Caco-2 (cell line): ENCODE results near the gene DNAJB2. TPM values are rescaled to one million over a fixed set of nuclear protein-coding genes. Genes with fewer than 3 reads are reported as not detected.

ENCODE experiments used
- BruUV-seq: library from RNA; stranded (reverse); fragments of 400-500 nt; replicated peaks from 2 replicates; lab custom pipeline; 2021; lab: Mats Ljungman, UMichigan
- CTCF ChIA-PET: fragments of 300-600 bp; sonication (Branson Sonifier 250); formaldehyde crosslinking; loops from one replicate; lab custom pipeline; 2022; ENCODE audit warnings: antibody characterized with exemption; lab: Charles Lee
- POLR2A ChIA-PET: fragments of 300-600 bp; sonication (Branson Sonifier 250); formaldehyde crosslinking; loops from one replicate; lab custom pipeline; 2022; ENCODE audit warnings: antibody characterized with exemption; lab: Charles Lee
- DNase-seq, 2 experiments: peaks; one replicate each; pipeline versions ENCODE4 v3.0.0 to v3.0.0-alpha.2; 2020 to 2022
- H3K27me3 ChIP-seq: replicated peaks from 2 replicates; pipeline ENCODE4 v1.6.0; 2011; ENCODE audit warnings: low read length; ENCODE audit not compliant: control insufficient read depth, insufficient read depth
- H3K36me3 ChIP-seq: 2 replicates; pipeline ENCODE4 v1.5.1; 2011; ENCODE audit warnings: low read length; ENCODE audit not compliant: control insufficient read depth, insufficient read depth
- H3K4me1 ChIP-seq: fragments of 250-450 bp; sonication (Bioruptor Pico); 2 replicates; pipeline ENCODE4 v1.5.1; 2020; ENCODE audit warnings: mild to moderate bottlenecking
- H3K4me3 ChIP-seq: 2 replicates; pipeline ENCODE4 v1.5.1; 2011; ENCODE audit warnings: low read depth, mild to moderate bottlenecking, control low read depth, low read length
- H3K9me3 ChIP-seq: fragments of 250-450 bp; sonication (Bioruptor Pico); 2 replicates; pipeline ENCODE4 v1.5.1; 2020; ENCODE audit warnings: mild to moderate bottlenecking, moderate library complexity
- H3K27ac Mint-ChIP-seq: one replicate; pipeline ENCODE4 v1.8.0; 2022; ENCODE audit warnings: mixed read lengths; ENCODE audit not compliant: unreplicated experiment
- H3K27me3 Mint-ChIP-seq: one replicate; pipeline ENCODE4 v1.8.0; 2022; ENCODE audit warnings: mixed read lengths; ENCODE audit not compliant: insufficient read depth, unreplicated experiment
- H3K36me3 Mint-ChIP-seq: one replicate; pipeline ENCODE4 v1.8.0; 2022; ENCODE audit warnings: mild to moderate bottlenecking, mixed read lengths; ENCODE audit not compliant: insufficient read depth, unreplicated experiment
- H3K4me1 Mint-ChIP-seq: one replicate; pipeline ENCODE4 v1.8.0; 2022; ENCODE audit warnings: low read depth, mixed read lengths; ENCODE audit not compliant: unreplicated experiment
- H3K4me3 Mint-ChIP-seq: one replicate; pipeline ENCODE4 v1.8.0; 2022; ENCODE audit warnings: mild to moderate bottlenecking, moderate library complexity, mixed read lengths; ENCODE audit not compliant: unreplicated experiment
- H3K9me3 Mint-ChIP-seq: one replicate; pipeline ENCODE4 v1.8.0; 2022; ENCODE audit warnings: mixed read lengths; ENCODE audit not compliant: unreplicated experiment
- CTCF ChIP-seq, 2 experiments: fragments of 200-600 bp in 1 of 2; IDR thresholded peaks; 1 replicate in 1 of 2; 2 replicates in 1 of 2; pipeline versions ENCODE4 v1.5.1 to v1.8.0; 2011 to 2022; ENCODE audit warnings: antibody characterized with exemption in 1 of 2, control low read depth in 1 of 2, inconsistent platforms in 1 of 2, low read depth in 1 of 2, low read length in 1 of 2, mild to moderate bottlenecking in 1 of 2, moderate library complexity in 1 of 2; ENCODE audit not compliant: insufficient read depth in 1 of 2, severe bottlenecking in 1 of 2, unreplicated experiment in 1 of 2
- intact Hi-C: fragments of 100-400 bp; cut with micrococcal nuclease; formaldehyde crosslinking; loops from one replicate; pipeline ENCODE4 v1.10.0; 2022; ENCODE audit not compliant: unreplicated experiment
- total RNA-seq: library from RNA; stranded (reverse); gene quantifications from 2 replicates; pipeline ENCODE4 v1.2.3, GENCODE V29; 2022

Gene DNAJB2
- total RNA-seq, 1 experiment from 2014 or later: 61.2 TPM

- POLR2A ChIA-PET: interaction anchor here (0.7 kb wide), 1 partner anchor 314 kb away, joined by 12 read pairs; no protein-coding TSS in a partner anchor
- Histone ChIP-seq H3K4me3 (no peak overlapping the region), H3K27me3 (no peaks in the 10 kb centered on the region), H3K9me3 (no peaks in the 10 kb centered on the region), H3K36me3 (no peaks in the 10 kb centered on the region; the same call in 1 of the 2 replicates), H3K4me1 (no peaks in the 10 kb centered on the region)
- TF ChIP-seq CTCF (IDR thresholded peaks at IDR 0.05; ENCODE audit: insufficient read depth in 1 of 2, low read depth in 1 of 2, low read length in 1 of 2, severe bottlenecking in 1 of 2, unreplicated experiment in 1 of 2): no peak
- CTCF ChIA-PET: no interaction called here
- Mint-ChIP-seq H3K9me3 (no peaks in the 10 kb centered on the region), H3K4me3 (no peak overlapping the region), H3K27ac (no peak overlapping the region), H3K36me3 (peaks cover 12% of the 10 kb centered on the region), H3K4me1 (no peaks in the 10 kb centered on the region), H3K27me3 (no peaks in the 10 kb centered on the region)
- DNase-seq: no peak
- BruUV-seq: no TSS peak
- intact Hi-C loops: no loop called here
These were observed 10.0 kb downstream of the DNAJB2 start for GRCh38 chr2:219289195-219289536.

GRCh38 chr2:219289537-219290361 is 10.6 kb downstream of the DNAJB2 start:
- CTCF ChIA-PET: no interaction called here
- H3K27me3 Mint-ChIP-seq: no peaks in the 10 kb centered on the region
- H3K9me3 ChIP-seq: no peaks in the 10 kb centered on the region

More at GRCh38 chr2:219289537-219290361, 10.6 kb downstream of the DNAJB2 start:
- Histone ChIP-seq H3K36me3 (no peaks in the 10 kb centered on the region; the same call in 1 of the 2 replicates), H3K4me1 (no peaks in the 10 kb centered on the region), H3K27me3 (no peaks in the 10 kb centered on the region), H3K4me3 (no peak overlapping the region)
- no peaks in the 10 kb centered on the region for H3K4me1 Mint-ChIP-seq
- no peak for TF ChIP-seq CTCF (IDR thresholded peaks at IDR 0.05; ENCODE audit: insufficient read depth in 1 of 2, low read depth in 1 of 2, low read length in 1 of 2, severe bottlenecking in 1 of 2, unreplicated experiment in 1 of 2)
- POLR2A ChIA-PET: no interaction called here
- no peaks in the 10 kb centered on the region for H3K9me3 Mint-ChIP-seq
- no peak overlapping the region for H3K4me3 Mint-ChIP-seq
- BruUV-seq: no TSS peak
- no peak for DNase-seq
- intact Hi-C loops: no loop called here
- H3K27ac Mint-ChIP-seq: no peak overlapping the region
- H3K36me3 Mint-ChIP-seq: peaks cover 12% of the 10 kb centered on the region
